HEK293 (cell line): ENCODE measurements around the gene MUC5B.

Experiments used
- CTCF ChIA-PET: fragments of 350-600 bp; formaldehyde crosslinking; extraction: SDS; loops from one replicate; lab custom pipeline; 2021; ENCODE audit warnings: antibody characterized with exemption; lab: Yijun Ruan, JAX
- POLR2A ChIA-PET: fragments of 300-600 bp; formaldehyde crosslinking; extraction: SDS; loops from one replicate; lab custom pipeline; 2020; ENCODE audit warnings: antibody characterized with exemption, inconsistent platforms; lab: Yijun Ruan, JAX
- H3K27ac ChIP-seq: fragments of 200-500 bp; sonication (Bioruptor generic); 2 replicates; pipeline ENCODE4 v1.5.1; 2014; ENCODE audit warnings: low read depth, low read length, control low read depth, inconsistent platforms; ENCODE audit errors: extremely low read depth
- H3K36me3 ChIP-seq, 2 experiments: fragments of 200-500 bp in 1 of 2; sonication (Bioruptor generic) in 1 of 2; 1 replicate in 1 of 2; 2 replicates in 1 of 2; pipeline ENCODE4 v1.5.1; 2014 to 2017; ENCODE audit warnings: inconsistent platforms in 2 of 2, low read length in 2 of 2; ENCODE audit not compliant: control insufficient read depth in 2 of 2, insufficient read depth in 1 of 2
- H3K4me1 ChIP-seq: fragments of 200-500 bp; sonication (Bioruptor generic); 2 replicates; pipeline ENCODE4 v1.5.1; 2014; ENCODE audit warnings: mild to moderate bottlenecking, low read length, inconsistent platforms; ENCODE audit not compliant: control insufficient read depth, insufficient read depth
- H3K4me3 ChIP-seq: 2 replicates; pipeline ENCODE4 v1.5.1; 2011; ENCODE audit warnings: low read depth, mild to moderate bottlenecking, control low read depth, low read length, moderate library complexity
- H3K9me3 ChIP-seq: fragments of 200-500 bp; sonication (Bioruptor generic); 2 replicates; pipeline ENCODE4 v1.5.1; 2014; ENCODE audit warnings: low read depth, low read length, inconsistent platforms; ENCODE audit not compliant: control insufficient read depth, insufficient read depth
- BCL11A ChIP-seq: fragments of 450-650 bp; formaldehyde crosslinking; IDR thresholded peaks from 2 replicates; pipeline ENCODE4 v1.5.1; 2016; ENCODE audit warnings: low read depth, missing biosample characterization, missing genetic modification characterization
- HOXD13 ChIP-seq: sonication (generic); formaldehyde crosslinking; IDR thresholded peaks from 2 replicates; pipeline ENCODE4 v1.8.0; 2022; ENCODE audit warnings: missing genetic modification reagents, borderline replicate concordance
- KLF9 ChIP-seq: fragments of 450-650 bp; formaldehyde crosslinking; IDR thresholded peaks from 2 replicates; pipeline ENCODE4 v1.5.1; 2016; ENCODE audit warnings: missing biosample characterization, missing genetic modification characterization, low read depth
- PRDM6 ChIP-seq: fragments of 450-650 bp; formaldehyde crosslinking; IDR thresholded peaks from 2 replicates; pipeline ENCODE4 v1.5.1; 2017; ENCODE audit warnings: missing biosample characterization, missing genetic modification characterization
- REST ChIP-seq: fragments of 450-650 bp; formaldehyde crosslinking; IDR thresholded peaks from 2 replicates; pipeline ENCODE4 v1.5.1; 2016; ENCODE audit warnings: missing biosample characterization, missing genetic modification characterization
- ZBTB26 ChIP-seq: fragments of 450-650 bp; formaldehyde crosslinking; optimal IDR thresholded peaks from 2 replicates; pipeline ENCODE3; 2016; ENCODE audit warnings: missing biosample characterization, mild to moderate bottlenecking, missing genetic modification characterization
- ZBTB7A ChIP-seq: fragments of 450-650 bp; formaldehyde crosslinking; IDR thresholded peaks from 2 replicates; pipeline ENCODE4 v1.5.1; 2016; ENCODE audit warnings: low read depth, missing biosample characterization, missing genetic modification characterization
- ZFHX2 ChIP-seq: fragments of 450-650 bp; formaldehyde crosslinking; conservative IDR thresholded peaks from 2 replicates; pipeline ENCODE4 v1.5.1; 2016; ENCODE audit warnings: missing biosample characterization, missing genetic modification characterization
- ZNF19 ChIP-seq: fragments of 450-650 bp; formaldehyde crosslinking; IDR thresholded peaks from 2 replicates; pipeline ENCODE4; 2016; ENCODE audit warnings: missing biosample characterization, missing genetic modification characterization, low read depth
- ZNF202 ChIP-seq: fragments of 450-650 bp; formaldehyde crosslinking; IDR thresholded peaks from 2 replicates; pipeline ENCODE4 v1.5.1; 2016; ENCODE audit warnings: missing biosample characterization, missing genetic modification characterization, borderline replicate concordance
- ZNF211 ChIP-seq: fragments of 450-650 bp; formaldehyde crosslinking; IDR thresholded peaks from 2 replicates; pipeline ENCODE4 v1.5.1; 2016; ENCODE audit warnings: low read depth, missing biosample characterization, missing genetic modification characterization
- ZNF324 ChIP-seq: fragments of 450-650 bp; formaldehyde crosslinking; IDR thresholded peaks from 2 replicates; pipeline ENCODE4 v1.5.1; 2016; ENCODE audit warnings: missing biosample characterization, missing genetic modification characterization
- ZNF354C ChIP-seq: fragments of 450-650 bp; formaldehyde crosslinking; IDR thresholded peaks from 2 replicates; pipeline ENCODE4 v1.5.1; 2016; ENCODE audit warnings: missing biosample characterization, missing genetic modification characterization, low read depth, borderline replicate concordance
- ZNF394 ChIP-seq: fragments of 450-650 bp; formaldehyde crosslinking; IDR thresholded peaks from 2 replicates; pipeline ENCODE4 v1.5.1; 2016; ENCODE audit warnings: missing biosample characterization, missing genetic modification characterization, mild to moderate bottlenecking, moderate library complexity, borderline replicate concordance
- ZNF473 ChIP-seq: fragments of 450-650 bp; formaldehyde crosslinking; IDR thresholded peaks from 2 replicates; pipeline ENCODE4 v1.5.1; 2017; ENCODE audit warnings: missing biosample characterization, missing genetic modification characterization
- ZNF514 ChIP-seq: fragments of 450-650 bp; formaldehyde crosslinking; IDR thresholded peaks from 2 replicates; pipeline ENCODE4 v1.5.1; 2016; ENCODE audit warnings: missing biosample characterization, missing genetic modification characterization
- ZNF560 ChIP-seq: fragments of 450-650 bp; formaldehyde crosslinking; IDR thresholded peaks from 2 replicates; pipeline ENCODE4 v1.5.1; 2017; ENCODE audit warnings: missing biosample characterization, missing genetic modification characterization, borderline replicate concordance
- ZNF571 ChIP-seq: fragments of 450-650 bp; formaldehyde crosslinking; IDR thresholded peaks from 2 replicates; pipeline ENCODE4 v1.5.0; 2017; ENCODE audit warnings: missing biosample characterization, missing genetic modification characterization
- ZNF596 ChIP-seq: fragments of 450-650 bp; IDR thresholded peaks from 2 replicates; pipeline ENCODE4 v1.5.0; 2018; ENCODE audit warnings: missing biosample characterization, mild to moderate bottlenecking, missing genetic modification characterization, moderate library complexity
- ZNF600 ChIP-seq: fragments of 450-650 bp; formaldehyde crosslinking; IDR thresholded peaks from 2 replicates; pipeline ENCODE4 v1.5.1; 2016; ENCODE audit warnings: missing biosample characterization, missing genetic modification characterization
- ZNF610 ChIP-seq: fragments of 450-650 bp; formaldehyde crosslinking; IDR thresholded peaks from 2 replicates; pipeline ENCODE4 v1.5.1; 2016; ENCODE audit warnings: missing biosample characterization, missing genetic modification characterization, borderline replicate concordance
- ZNF624 ChIP-seq: fragments of 450-650 bp; formaldehyde crosslinking; IDR thresholded peaks from 2 replicates; pipeline ENCODE4 v1.5.1; 2017; ENCODE audit warnings: missing biosample characterization, missing genetic modification characterization
- ZNF639 ChIP-seq: fragments of 450-650 bp; formaldehyde crosslinking; IDR thresholded peaks from 2 replicates; pipeline ENCODE4 v1.5.1; 2016; ENCODE audit warnings: missing biosample characterization, missing genetic modification characterization
- ZNF654 ChIP-seq: fragments of 450-650 bp; formaldehyde crosslinking; IDR thresholded peaks from 2 replicates; pipeline ENCODE4 v1.5.1; 2016; ENCODE audit warnings: low read depth, missing biosample characterization, missing genetic modification characterization
- ZNF658 ChIP-seq: fragments of 450-650 bp; formaldehyde crosslinking; IDR thresholded peaks from 2 replicates; pipeline ENCODE4; 2016; ENCODE audit warnings: missing biosample characterization, missing genetic modification characterization
- ZNF843 ChIP-seq: fragments of 450-650 bp; formaldehyde crosslinking; IDR thresholded peaks from 2 replicates; pipeline ENCODE4 v1.5.1; 2016; ENCODE audit warnings: missing biosample characterization, missing genetic modification characterization

The MUC5B gene

GRCh38 chr11:1290052-1291040 lies 67.5 kb downstream of the MUC5B start:
- no peaks in the 10 kb centered on the region for H3K9me3 ChIP-seq
- no peak overlapping the region for H3K27ac ChIP-seq
- POLR2A ChIA-PET, result interaction anchor here (1.2 kb wide), 1 partner anchor 19 kb away, joined by 3 read pairs; the partner anchor contains the start of gene TOLLIP
- no peaks in the 10 kb centered on the region for H3K4me1 ChIP-seq
- peaks cover 0 to 77% of the 10 kb centered on the region in 2 experiments; a peak in 1 of 3 replicates for H3K36me3 ChIP-seq
- no peak overlapping the region for H3K4me3 ChIP-seq
- CTCF ChIA-PET, result no interaction called here
- TF ChIP-seq ZNF658 (tag by site-specific recombination) (no peak), ZBTB7A (no peak), REST (tag by site-specific recombination) (no peak), ZFHX2 (tag by site-specific recombination) (no peak), ZNF19 (no peak), ZNF624 (tag by site-specific recombination) (no peak), ZNF394 (no peak), ZNF571 (no peak), ZNF654 (tag by site-specific recombination) (no peak), ZNF639 (tag by site-specific recombination) (no peak), ZNF354C (tag by site-specific recombination) (no peak), HOXD13 (CRISPR knock-in tag) (no peak), ZNF596 (tag by site-specific recombination) (no peak), ZNF324 (tag by site-specific recombination) (no peak), ZNF473 (no peak), ZNF610 (tag by site-specific recombination) (no peak)

GRCh38 chr11:1291295-1292017 lies 68.6 kb downstream of the MUC5B start:
- peaks cover 0 to 76% of the 10 kb centered on the region in 2 experiments; a peak in 1 of 3 replicates for H3K36me3 ChIP-seq
- H3K9me3 ChIP-seq, result no peaks in the 10 kb centered on the region
- POLR2A ChIA-PET, result no interaction called here
- CTCF ChIA-PET, result no interaction called here
- no peaks in the 10 kb centered on the region for H3K4me1 ChIP-seq
- H3K27ac ChIP-seq, result no peak overlapping the region
- H3K4me3 ChIP-seq, result no peak overlapping the region
- no peak for TF ChIP-seq PRDM6 (tag by site-specific recombination)
- no peak for TF ChIP-seq ZNF202
- no peak for TF ChIP-seq BCL11A (tag by site-specific recombination)
- no peak for TF ChIP-seq ZNF560 (tag by site-specific recombination)
- no peak for TF ChIP-seq ZNF211 (tag by site-specific recombination)
- TF ChIP-seq ZBTB26, result no peak
- TF ChIP-seq ZNF600 (tag by site-specific recombination), result no peak
- no peak for TF ChIP-seq KLF9 (tag by site-specific recombination)
- TF ChIP-seq ZNF843 (tag by site-specific recombination), result no peak
- no peak for TF ChIP-seq ZNF514 (tag by site-specific recombination)
